Inferior parietal cortex (tissue), 1 donor: ENCODE data around the gene PGAP6.
"Not testable (repeated sequence)": the region's sequence is repeated elsewhere in the genome, so short reads cannot be mapped to it uniquely, and the experiment has no call there.

ENCODE experiments used
- DNase-seq: peaks from one replicate; pipeline ENCODE4 v3.0.0-alpha.2; 2016; ENCODE audit errors: extremely low spot score

The PGAP6 gene

GRCh38 chr16:351804-352520, 29.8 kb downstream of the PGAP6 start:
- DNase-seq: no peak

GRCh38 chr16:350203-350602, 31.6 kb downstream of the PGAP6 start:
- no peak for DNase-seq

- no peak for DNase-seq
These were observed 32.6 kb downstream of the PGAP6 start for GRCh38 chr16:349211-349610.

- DNase-seq: not testable (repeated sequence)
These were observed 33.3 kb downstream of the PGAP6 start for GRCh38 chr16:348495-348894.

- DNase-seq: no peak
These were observed 34.6 kb downstream of the PGAP6 start for GRCh38 chr16:347203-347602.

- no peak for DNase-seq
These were observed 35.2 kb downstream of the PGAP6 start for GRCh38 chr16:346587-346986.

GRCh38 chr16:345772-346171, 36.0 kb downstream of the PGAP6 start:
- DNase-seq: no peak

- no peak for DNase-seq
These were observed 39.1 kb downstream of the PGAP6 start for GRCh38 chr16:342455-343213.

GRCh38 chr16:341974-342336, 39.8 kb downstream of the PGAP6 start:
- not testable (repeated sequence) for DNase-seq

- not testable (repeated sequence) for DNase-seq
These were observed 40.4 kb downstream of the PGAP6 start for GRCh38 chr16:341095-341973.

GRCh38 chr16:340370-341091, 41.2 kb downstream of the PGAP6 start:
- no peak for DNase-seq

GRCh38 chr16:339680-340079, 42.1 kb downstream of the PGAP6 start:
- no peak for DNase-seq

- DNase-seq: no peak
These were observed 43.7 kb downstream of the PGAP6 start for GRCh38 chr16:337975-338575.

GRCh38 chr16:337437-337836, 44.3 kb downstream of the PGAP6 start:
- DNase-seq: no peak

- DNase-seq: no peak
These were observed 45.5 kb downstream of the PGAP6 start for GRCh38 chr16:336269-336668.

- DNase-seq: not testable (repeated sequence)
These were observed 46.7 kb downstream of the PGAP6 start for GRCh38 chr16:334861-335632.

GRCh38 chr16:334164-334832, 47.5 kb downstream of the PGAP6 start:
- DNase-seq: not testable (repeated sequence)

GRCh38 chr16:333406-334094, 48.2 kb downstream of the PGAP6 start:
- no peak for DNase-seq

- DNase-seq: not testable (repeated sequence)
These were observed 50.5 kb downstream of the PGAP6 start for GRCh38 chr16:331181-331814.
